Stimulated activated CD8-positive, alpha-beta memory T cell treated with anti-CD3 and anti-CD28 coated beads, Interleukin-15, amount 100 ng/mL, for 4 hours (primary cell): ENCODE results near the gene PPP1R12B.
"Not testable (repeated sequence)": the region's sequence is repeated elsewhere in the genome, so short reads cannot be mapped to it uniquely, and the experiment has no call there.

ENCODE experiments used
- DNase-seq, 2 donors: peaks; one replicate each; pipeline ENCODE4 v3.0.0-alpha.2; 2020; ENCODE audit warnings: low read depth in 2 of 2

PPP1R12B gene

GRCh38 chr1:202612036-202612435 lies 263.5 kb downstream of the PPP1R12B start:
- not testable (repeated sequence) for DNase-seq

DNA sequence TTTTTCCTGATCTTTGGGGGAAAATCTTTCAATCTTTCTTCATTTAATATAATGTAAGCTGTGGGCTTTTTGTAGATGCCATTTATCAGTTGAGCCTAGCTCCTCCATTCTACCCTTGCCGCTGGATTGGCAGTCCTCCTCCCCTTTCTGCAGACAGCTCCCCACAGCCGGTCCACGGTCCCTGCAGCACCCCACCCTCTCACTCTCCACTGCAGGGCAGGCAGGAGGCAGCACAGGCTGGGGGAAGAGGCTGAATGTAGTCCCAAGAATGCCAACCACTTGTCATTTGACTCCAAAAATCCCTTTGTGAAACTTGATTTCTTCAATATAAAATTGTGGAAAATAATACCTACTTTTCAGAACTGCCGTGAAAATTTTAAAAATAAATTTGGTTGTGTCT lies 265.1 kb downstream of the PPP1R12B start:
- no peak for DNase-seq

DNA sequence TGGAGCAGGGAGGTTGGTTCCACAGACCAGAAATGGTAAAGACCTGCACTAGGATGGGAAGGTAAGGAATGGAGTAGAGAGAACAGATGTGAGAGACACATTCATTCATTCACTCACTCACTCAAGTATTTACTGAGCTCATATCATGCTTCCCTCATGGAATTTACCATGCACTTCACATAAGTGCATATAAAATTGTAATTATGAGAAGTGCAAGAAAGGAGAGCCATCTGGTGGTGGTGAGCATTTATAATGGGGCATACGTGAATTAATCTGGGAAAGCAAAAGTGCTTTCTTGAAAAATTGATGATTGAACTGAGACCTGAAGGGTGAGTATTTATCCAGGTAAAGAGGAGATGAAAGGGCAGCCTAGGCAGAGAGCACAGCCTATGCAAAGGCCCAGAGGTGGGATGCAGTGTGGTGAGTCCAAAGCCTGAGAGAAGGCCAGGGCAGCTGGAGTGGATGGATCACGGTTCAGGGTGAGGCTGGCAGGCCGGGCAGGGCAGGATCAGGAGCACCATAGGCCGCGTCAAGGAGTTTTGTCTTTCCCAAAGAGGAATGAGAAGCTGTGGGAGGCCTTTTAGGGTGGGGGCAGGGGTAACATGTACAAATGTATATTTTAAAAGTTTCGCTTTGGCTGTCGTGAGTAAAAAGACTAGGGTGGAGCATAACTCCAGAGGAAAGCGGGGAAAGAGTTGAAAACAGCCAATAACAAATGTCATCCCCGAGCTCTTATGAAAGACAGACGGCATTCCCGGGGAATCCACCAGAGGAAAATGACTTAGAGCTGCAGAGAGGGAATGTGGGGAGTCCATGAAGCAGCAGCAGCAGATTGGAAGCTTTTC lies 266.1 kb downstream of the PPP1R12B start:
- DNase-seq, result not testable (repeated sequence)

DNA sequence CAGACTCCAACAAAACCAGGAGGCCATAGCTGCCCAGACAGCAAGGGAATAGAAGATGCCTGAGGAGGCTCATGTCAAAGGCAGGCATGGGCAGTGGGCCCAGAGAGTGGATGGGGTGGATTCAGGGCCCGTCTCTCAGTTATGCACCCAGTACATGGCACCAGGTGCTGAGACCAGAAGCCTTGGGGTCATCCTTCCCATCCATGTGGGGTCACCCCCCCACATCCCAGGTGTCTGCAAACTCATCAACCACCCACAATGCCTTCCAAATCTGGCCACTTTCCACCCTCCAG lies 266.7 kb downstream of the PPP1R12B start:
- not testable (repeated sequence) for DNase-seq

DNA sequence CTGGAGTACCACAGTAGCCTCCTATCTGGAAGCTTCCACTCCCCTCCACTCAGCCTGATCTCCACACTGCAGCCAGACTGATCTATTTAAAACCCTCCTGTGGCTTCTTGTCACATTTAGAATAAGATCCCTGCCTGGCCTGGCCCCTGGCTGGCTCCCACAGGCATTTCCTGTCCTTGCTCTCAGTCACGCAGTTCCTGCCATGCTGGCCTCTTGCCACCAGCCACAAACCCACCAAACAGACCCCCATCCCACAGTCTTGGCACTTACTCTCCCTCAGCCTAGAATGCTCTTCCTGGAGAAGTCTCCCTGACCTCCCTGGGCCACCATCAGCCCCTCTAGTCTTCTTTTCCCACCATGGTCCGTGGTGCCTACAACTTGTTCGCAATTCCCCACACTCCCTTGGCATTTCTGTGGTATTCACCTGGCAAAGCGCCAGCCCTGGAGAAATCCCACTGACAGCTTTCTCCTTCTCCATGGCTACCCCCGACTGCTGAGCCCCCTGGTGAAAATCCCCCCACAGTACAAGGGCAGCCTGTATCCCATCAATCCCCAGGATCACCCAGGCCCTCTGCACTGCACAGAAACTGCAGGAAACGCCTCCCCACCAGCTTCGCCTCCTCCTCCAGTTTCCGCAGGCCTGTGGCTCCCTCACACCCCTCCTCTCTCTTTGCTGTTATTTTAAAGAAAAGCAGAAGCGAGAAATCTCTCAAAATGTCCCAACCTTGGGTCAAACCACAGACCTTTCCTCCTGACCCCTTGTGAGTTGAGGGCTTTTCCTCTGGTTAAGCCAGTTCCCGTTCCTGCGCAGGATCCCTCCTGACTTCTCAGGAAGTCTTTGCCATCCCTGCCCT lies 267.2 kb downstream of the PPP1R12B start:
- no peak for DNase-seq

- DNase-seq, result no peak
Measured at GRCh38 chr1:202616355-202616915, 267.9 kb downstream of the PPP1R12B start.

DNA sequence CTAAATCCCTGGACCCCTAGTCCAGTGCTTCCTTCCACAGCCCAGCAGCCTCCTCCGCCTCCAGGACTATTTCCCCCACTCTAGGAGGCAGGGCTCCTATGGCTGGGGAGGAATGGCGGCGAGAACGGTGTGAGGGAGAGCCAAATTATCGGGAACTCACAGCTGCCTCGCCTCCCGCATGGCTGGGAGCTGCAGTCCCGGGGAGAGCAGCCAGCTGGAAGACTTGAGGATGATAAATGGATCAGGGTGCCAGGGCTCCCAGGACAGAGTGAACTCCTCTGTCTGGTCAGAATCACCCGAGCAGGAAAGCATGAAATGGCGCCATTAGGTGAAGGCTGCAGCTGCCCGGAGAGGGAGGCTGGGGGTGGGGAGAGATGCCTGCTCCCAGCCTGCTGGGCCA lies 270.5 kb downstream of the PPP1R12B start:
- DNase-seq, result not testable (repeated sequence)

DNA sequence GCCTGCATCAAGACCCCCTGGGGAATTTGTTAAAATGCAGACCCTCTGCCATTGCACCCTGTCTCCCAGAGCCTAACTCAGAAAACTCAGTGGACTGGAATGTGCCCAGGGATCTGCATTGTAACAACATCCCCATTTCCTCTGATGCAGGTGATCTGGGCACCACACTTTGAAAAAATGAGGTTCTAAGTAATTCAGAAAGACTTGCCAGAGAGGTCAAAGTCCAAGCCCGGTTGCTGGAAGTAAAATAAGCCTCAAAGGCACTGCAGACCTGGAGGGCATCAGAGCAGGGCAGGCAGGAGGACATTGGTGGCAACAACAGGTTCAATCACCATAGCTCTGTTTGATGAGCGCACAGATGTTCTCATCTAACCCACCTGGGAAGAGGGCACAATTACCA lies 271.0 kb downstream of the PPP1R12B start:
- no peak for DNase-seq

- DNase-seq, result not testable (repeated sequence)
Measured at GRCh38 chr1:202620036-202620435, 271.5 kb downstream of the PPP1R12B start.

DNA sequence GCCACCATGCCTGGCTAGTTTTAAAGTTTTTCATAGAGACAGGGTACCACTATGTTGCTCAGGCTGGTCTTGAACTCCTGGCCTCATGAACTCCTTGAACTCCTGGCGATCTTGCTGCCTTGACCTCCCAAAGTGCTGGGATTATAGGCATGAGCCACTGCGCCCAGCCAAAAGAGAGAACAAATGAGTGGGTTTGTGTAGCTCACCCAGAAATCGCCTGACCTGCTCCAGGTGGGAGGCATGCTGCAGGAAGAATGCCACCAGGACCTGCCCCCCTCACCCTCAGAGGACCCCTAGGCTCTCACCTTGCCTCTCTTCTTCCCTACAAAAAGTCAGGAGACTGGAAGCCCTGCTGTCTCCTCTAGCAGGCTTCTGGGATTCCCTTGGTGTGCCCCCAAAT lies 272.9 kb downstream of the PPP1R12B start:
- DNase-seq, result no peak

GRCh38 chr1:202622388-202622787 lies 273.9 kb downstream of the PPP1R12B start:
- no peak for DNase-seq

GRCh38 chr1:202623075-202623474 lies 274.6 kb downstream of the PPP1R12B start:
- DNase-seq, result no peak

DNA sequence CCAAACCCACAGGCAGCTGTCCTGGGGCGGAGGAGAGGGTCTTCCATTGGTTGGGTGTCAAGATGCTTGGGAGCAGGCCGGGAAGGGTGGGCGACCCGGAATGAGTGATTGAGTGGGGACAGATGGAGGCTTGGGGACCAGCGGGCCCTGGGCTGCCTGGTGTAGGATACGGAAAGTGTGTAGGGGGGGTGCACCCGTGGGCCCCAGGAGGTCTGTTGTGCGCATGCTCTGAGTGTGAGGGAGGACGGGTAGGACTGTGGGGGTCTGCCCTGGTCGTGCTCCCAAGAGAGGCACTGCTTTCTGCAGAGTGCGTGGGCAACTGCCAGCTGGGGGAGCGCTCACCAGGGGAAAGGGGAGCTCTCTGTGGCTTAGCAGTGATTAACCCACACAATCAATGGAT lies 275.0 kb downstream of the PPP1R12B start:
- not testable (repeated sequence) for DNase-seq

- no peak for DNase-seq
Measured at GRCh38 chr1:202624088-202624780, 275.7 kb downstream of the PPP1R12B start.

DNA sequence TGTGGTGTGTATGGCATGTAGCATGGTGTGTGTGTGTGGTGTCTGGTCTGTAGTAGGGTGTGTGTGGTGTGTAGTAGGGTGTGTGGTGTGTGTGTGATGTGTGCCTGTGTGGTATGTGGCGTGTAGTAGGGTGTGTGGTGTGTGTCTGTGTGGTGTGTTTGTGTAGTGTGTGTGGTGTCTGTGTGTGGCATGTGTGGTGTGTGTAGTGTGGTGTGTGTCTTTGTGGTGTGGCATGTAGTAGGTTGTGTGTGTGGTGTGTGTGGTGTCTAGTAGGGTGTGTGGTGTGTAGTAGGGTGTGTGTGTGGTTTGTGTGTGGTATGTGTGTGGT lies 276.2 kb downstream of the PPP1R12B start:
- no peak for DNase-seq

DNA sequence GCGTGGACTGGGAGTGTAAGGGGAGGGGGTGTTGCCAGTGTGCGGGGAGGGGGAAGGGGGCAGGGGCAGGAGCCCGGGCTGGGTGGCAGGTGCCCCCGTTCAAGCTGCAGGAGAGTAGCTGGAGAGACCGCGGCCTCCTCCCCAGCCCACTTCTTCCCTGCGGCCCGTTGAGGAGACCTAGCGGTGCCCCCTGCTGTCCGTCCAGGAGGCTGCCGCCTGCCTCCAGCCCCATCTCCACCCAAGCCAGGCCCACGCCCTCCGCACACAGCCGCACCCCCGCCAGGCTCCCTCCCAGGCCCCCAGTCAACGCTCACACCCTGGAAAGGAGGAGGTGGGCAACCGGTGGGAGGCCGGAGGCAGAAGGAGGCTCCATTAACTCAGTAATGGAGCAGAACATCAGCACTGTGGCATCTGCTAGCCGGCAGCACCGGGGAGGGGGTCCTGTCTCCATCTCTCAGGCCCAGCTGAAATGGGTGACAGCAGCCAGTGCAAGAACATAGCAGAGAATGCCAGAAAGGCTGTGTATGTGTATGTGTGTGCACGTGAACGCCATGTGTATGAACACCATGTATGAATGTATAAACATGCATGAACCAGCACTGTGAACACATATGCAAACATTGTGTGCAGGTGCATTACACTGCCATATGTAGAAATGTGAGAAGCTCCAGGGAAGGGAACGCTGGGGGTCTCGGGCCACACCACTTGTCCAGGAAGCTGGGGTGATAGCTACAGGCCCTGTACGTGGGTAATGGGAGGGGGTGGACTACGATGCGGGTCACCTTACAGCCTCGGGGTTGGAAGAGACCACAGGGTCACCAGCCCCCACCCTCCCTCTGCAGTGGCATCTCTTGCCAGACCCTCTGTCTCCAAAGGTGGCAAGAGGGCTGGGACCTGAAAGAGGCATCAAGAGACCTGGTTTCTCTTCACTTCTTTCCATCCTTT lies 277.2 kb downstream of the PPP1R12B start:
- DNase-seq, result peak in 1 of 2 donors; percentile 8

- not testable (repeated sequence) for DNase-seq
Measured at GRCh38 chr1:202627036-202627435, 278.5 kb downstream of the PPP1R12B start.

DNA sequence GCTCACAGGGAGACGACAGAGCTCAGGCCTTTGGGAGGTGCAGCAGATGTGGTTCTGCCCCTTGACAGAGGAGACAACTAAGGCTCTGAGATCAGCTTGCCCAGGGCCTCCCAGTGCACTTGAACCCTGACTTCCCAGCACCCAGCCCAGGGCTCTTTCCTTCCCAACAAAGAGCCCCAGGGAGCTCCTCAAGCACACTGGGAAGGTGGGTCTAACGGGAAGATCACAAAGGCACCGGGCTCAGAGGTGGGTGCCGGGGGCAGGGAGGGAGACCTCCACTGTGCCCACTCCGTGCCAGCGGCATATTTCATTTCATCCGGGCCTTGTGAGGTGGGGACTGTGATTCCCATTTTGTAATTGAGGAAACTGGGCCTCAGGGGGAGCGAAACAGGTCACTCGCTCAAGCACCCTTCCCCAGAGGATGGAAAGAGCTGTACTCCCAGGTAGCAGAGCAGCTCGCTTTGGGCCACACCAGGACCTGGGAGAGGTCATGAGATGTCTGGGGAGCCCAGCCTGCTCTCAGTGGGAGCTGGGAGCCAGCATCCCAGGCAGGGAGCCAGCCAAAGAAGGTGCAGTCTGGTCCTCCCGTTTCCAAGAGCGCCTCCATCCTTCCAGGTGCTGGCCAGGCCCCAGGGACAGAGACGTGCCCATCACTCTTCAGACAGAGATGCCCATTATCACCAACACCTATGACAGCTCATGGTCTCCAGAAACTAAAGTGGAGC lies 279.5 kb downstream of the PPP1R12B start:
- no peak for DNase-seq

- no peak for DNase-seq
Measured at GRCh38 chr1:202628646-202629215, 280.2 kb downstream of the PPP1R12B start.

DNA sequence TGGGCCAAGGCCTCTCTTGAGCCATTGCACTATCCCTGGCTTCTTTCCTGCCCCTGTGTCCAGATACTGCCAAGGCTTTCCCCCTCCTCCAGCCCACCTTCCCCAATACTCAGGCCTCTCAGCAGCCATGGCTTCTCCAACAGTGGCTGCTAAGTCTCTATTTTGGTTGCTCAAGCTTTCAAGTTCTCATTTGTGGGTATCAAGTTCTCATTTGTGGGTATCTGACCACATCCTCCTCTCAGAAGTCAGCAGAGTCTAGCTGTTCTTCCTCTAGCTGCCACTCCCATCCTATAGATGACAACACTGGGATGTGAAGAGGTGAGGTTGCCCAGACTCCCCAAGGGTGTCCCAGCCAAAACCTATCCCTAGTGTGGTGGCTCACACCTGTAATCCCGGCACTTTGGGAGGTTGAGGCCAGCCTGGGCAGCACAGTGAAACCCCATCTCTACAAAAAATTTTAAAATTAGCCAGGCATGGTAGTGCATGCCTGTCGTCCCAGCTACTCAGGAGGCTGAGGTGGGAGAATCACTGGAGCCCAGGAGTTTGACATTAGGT lies 280.8 kb downstream of the PPP1R12B start:
- DNase-seq, result not testable (repeated sequence)
